GM11168 (cell line): ENCODE results near the gene ZSCAN23.
"Not testable (repeated sequence)": the region's sequence is repeated elsewhere in the genome, so short reads cannot be mapped to it uniquely, and the experiment has no call there.

Source experiments
- in situ Hi-C: fragments of 300-500 bp; cut with MboI; formaldehyde crosslinking; loops from one replicate; pipeline ENCODE4 v1.12.0; 2022; ENCODE audit warnings: low sequenced_read_pairs; ENCODE audit not compliant: unreplicated experiment

ZSCAN23 gene

DNA sequence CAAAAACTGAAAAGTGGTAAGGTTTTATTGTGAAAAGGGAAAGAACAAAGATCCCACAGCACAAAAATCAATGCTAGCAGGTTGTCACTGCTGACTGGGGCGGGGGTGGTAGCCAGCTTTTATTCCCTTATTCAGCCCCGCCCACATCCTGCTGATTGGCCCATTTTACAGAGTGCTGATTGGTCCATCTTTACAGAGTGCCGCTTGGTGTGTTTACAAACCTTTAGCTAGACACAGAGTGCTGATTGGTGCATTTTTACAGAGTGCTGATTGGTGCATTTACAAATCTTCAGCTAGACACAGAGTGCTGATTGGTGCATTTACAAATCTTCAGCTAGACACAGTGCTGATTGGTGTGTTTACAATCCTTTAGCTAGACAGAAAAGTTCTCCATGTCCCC is 1.5 kb upstream of the ZSCAN23 start:
- in situ Hi-C loops: not testable (repeated sequence)

DNA sequence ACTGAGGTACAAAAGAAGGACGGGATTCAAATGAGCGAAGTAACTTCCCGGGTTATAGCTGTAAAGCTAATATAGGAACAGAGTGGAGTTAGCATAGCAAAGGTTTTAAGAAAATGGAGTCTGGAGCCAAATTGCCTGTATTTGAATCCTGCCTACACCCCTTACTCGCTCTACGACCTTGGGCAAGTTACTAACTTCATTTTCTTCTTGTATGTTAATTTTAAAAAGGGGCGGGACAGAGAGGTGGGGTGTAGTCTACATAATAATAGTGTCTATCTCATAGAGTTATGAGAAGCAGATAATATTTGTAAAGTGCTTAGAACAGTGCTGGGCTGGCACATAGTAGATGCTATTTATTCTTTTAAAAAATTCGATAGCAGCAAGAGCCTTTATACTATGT is 705 bp downstream of the ZSCAN23 start:
- in situ Hi-C loops: no loop called here

- in situ Hi-C loops: no loop called here
These were observed 6.9 kb downstream of the ZSCAN23 start for GRCh38 chr6:28436404-28436803.

- in situ Hi-C loops: no loop called here
These were observed 10.2 kb downstream of the ZSCAN23 start for GRCh38 chr6:28433119-28433518.

DNA sequence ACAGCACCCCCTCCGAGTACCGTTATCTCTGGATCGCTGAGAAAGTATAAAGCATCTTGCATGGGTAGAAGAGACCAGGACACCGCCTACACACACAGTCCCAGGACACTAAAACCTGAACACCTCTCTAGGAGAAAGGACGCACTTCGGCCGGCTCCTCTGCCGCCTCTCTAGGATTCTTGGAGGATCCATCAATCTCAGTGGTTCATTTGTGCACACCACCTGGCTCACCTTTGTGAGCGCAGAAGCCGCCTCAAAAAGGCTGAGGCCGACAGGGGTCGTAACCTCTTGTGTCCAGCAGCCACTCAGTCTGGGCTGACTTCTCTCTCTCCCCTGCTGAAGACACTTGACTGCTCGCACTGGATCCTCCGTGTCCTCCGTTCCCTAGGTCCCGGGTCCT is 13.5 kb downstream of the ZSCAN23 start:
- in situ Hi-C loops: no loop called here

- in situ Hi-C loops: no loop called here
These were observed 17.2 kb downstream of the ZSCAN23 start for GRCh38 chr6:28425944-28426541.

- in situ Hi-C loops: no loop called here
These were observed 19.1 kb downstream of the ZSCAN23 start for GRCh38 chr6:28424163-28424562.

GRCh38 chr6:28423546-28423945 is 19.7 kb downstream of the ZSCAN23 start:
- in situ Hi-C loops: no loop called here

DNA sequence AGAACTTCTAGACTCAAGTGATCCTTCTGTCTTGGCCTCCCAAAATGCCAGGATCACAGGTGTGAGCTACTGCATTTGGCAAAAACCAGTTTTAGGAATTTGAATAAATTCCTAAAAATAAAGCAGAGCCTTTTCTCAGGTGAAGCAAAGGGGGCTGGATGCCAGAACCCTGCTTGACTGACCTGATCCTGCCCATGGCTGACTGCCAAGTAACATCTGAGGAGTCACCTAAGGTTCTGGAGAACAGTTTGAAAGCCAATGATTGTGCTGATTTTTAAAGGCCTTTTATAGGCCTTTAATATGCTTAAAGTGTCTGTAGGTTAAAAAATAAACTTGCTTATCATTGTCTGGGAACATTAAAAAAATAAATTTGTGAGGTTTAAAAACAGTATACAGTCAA is 29.6 kb downstream of the ZSCAN23 start:
- in situ Hi-C loops: no loop called here

DNA sequence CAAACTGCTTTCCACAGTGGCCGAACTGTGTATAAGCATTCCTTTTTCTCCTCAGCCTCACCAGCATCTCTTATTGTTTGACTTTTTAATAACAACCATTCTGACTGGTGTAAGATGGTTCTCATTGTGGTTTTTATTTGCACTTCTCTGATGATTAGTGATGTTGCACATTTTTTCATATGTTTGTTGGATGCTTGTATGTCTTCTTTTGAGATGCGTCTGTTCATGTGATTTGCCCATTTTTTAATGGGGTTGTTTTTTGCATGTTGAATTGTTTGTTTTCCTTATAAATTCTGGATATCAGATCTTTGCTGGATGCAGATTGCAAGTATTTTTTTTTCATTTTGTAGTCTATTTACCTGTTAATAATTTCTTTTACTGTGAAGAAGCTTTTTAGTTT is 32.5 kb downstream of the ZSCAN23 start:
- in situ Hi-C loops: no loop called here

- in situ Hi-C loops: no loop called here
These were observed 35.1 kb downstream of the ZSCAN23 start for GRCh38 chr6:28408076-28408802.

DNA sequence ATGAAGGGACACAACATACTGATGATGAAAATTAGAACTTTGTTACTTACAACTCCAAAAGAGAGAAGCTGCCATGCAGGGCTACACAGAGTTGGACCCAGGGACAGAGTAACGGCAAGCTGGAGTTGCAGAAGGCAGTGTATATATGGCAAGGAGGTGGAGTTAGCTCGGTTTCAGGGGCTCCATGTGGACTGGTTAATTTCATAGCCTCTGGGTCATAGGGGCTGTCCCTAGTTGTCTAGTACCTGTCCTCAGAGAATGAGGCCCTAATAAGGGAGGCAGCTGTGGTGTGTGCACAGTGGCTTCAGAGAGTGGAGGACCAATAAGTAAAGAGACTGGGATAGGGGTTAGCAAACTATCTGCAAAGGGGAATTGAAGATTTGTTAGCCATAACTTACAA is 35.9 kb downstream of the ZSCAN23 start:
- in situ Hi-C loops: no loop called here

- in situ Hi-C loops: not testable (repeated sequence)
These were observed 39.4 kb downstream of the ZSCAN23 start for GRCh38 chr6:28403923-28404322.

GRCh38 chr6:28402197-28402596 is 41.1 kb downstream of the ZSCAN23 start:
- in situ Hi-C loops: no loop called here

GRCh38 chr6:28401172-28401571 is 42.1 kb downstream of the ZSCAN23 start:
- in situ Hi-C loops: no loop called here

- in situ Hi-C loops: no loop called here
These were observed 43.2 kb downstream of the ZSCAN23 start for GRCh38 chr6:28400122-28400451.

DNA sequence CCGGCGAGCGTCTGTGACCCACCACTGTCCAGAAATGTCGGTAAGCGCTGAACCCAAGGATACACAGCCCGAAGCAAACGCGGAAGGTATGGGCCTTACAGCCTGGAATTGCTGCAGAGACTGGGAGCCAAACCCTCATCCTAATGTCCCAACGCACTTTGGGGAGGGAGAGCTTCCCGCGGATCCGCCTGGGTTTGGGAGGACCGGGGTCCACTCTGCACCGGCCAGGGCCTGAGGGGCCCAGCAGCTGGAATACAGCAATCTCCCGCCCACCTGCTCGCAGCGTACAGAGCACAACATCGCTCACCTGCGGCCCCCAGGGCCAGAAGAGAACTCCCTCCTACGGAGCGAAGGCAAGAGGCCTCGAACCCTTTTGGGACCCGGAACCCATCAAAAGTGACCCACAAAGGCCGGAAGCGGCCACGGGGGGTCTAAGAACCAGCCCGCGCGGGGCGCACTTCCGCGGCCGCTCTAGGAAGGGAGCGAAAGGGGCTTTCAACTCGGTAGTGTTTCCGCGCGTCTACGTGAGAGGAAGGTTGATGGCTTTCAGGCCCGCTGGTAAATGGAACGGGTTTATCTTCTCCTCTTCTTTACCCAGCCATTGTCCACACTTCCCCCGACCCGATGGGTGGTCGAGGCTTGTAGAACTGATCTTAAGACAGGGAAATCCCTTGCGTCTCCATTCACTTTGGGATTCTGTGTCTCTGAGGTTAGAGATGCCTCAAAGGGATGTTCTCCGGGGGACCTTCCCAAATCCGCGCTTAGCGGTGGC is 43.8 kb downstream of the ZSCAN23 start, which contains the start of gene ZSCAN12:
ZSCAN12 (minus strand) TSS at position 398 of the 772 bp plus-strand sequence. CDS start 1,342 bp downstream, outside the sequence.
- in situ Hi-C loops: no loop called here

DNA sequence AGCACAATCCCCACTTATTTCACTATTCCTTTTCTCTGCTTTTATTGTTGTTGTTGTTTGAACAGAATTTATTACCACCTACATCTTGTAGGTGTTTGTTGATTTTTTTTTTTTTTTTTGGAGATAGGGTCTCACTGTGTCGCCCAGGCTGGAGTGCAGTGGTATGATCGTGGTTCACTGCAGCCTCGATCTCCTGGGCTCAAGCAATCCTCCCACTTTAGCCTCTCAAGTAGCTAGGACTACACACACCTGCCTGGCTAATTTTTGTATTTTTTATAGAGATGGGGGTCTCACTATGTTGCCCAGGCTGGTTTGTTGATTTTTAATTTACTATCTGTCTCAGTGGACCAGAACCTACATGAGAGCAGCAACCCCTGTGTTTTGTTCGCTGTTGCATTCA is 47.4 kb downstream of the ZSCAN23 start:
- in situ Hi-C loops: no loop called here

DNA sequence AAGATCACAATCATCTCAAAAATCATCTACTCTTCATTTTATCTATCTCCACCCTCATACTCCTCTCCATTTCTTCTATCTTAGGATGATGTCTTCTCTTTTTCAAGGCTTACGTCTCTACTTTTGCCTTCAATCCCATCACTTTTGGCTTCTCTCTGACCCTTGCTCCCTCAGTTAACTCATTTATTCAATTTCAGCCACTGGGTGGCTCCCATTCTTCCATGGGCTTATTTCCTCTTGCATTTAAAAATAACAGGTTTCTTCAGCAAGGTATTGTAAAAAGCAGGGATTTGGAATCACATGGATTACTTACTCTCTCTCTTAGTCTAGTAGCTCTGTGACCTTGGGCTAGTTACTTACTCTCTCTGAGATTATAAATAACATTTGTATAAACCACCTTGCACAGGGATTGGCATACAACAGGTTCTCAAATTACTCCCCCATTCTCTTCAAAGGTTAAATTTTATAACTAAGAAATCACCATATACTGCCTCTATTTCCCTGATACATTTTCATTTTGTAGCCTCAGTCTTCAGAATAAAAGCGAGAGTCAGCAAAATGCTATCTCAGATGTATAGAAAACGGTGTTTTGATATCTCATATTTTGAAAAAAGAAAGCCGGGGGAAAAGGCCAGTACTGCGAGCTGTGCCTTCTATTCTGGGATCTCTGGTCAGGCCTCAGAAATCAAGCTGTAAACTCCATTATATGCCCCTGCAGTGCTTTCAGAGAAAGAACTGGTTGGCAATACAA is 49.2 kb downstream of the ZSCAN23 start:
- in situ Hi-C loops: no loop called here

GRCh38 chr6:28390688-28391087 is 52.6 kb downstream of the ZSCAN23 start:
- in situ Hi-C loops: no loop called here

DNA sequence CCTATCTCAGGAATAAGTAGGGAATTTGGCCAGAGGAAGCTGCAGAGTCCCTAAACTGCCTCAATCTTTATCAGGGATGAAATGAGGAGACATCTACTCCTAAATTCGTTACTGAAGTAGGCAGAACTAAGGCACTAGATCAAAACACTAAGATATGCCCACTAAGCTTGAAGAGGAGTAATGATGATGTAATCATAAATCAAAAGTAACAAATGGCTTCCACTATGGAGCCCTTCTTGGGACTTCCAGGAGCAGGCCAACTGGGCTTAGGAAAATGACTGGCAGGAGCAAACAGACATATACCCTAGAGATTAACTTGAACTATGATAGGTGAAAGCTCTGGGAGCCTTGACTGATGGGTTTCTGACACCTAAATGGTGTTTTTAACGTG is 59.2 kb downstream of the ZSCAN23 start:
- in situ Hi-C loops: no loop called here
